Nucleus accumbens (tissue), 56 donors: ENCODE measurements around the gene KLF2.
"Not testable (repeated sequence)": the region's sequence is repeated elsewhere in the genome, so short reads cannot be mapped to it uniquely, and the experiment has no call there.

Experiments
- DNase-seq, 56 donors: peaks; one replicate each; lab custom pipeline; 2025; lab: John Stamatoyannopoulos, UW

Gene KLF2

DNA sequence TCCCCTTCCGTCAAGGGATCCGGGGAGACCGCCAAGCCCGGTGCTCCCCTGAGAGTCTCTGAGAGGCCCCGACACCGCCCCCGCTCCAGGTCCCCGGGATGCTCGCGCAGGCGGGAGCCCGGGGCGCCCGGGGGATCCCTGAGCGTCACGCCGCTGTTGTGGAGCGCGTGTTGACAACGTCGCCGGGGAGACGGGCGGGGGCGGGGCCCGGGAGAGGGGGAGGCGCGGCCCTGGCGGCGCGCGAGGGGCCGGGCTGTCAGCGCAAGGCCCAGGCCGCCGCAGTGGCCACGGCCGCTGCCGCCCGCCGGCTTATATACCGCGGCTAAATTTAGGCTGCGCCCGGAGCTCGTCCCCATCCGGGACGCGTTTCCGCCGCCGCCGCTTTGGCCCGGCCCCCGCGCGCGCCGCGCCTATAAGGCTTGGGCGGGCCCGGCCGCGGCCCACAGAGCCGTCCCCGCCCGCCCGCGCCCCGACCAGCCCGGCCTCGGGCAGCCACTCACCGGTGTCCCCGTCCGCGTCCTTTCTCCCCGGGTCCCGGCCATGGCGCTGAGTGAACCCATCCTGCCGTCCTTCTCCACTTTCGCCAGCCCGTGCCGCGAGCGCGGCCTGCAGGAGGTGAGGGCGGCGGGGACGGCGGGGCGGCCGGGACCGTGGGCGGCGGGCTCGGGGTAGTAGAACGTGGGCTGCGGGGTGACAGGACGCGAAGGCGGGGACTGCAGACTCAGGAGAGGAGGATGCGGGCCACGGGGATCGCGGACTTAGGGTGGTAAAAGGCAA, at the start of gene KLF2:
KLF2 (plus strand) TSS at position 443 of the 777 bp plus-strand sequence; CDS start at position 541, 98 bp downstream.
- peak in 46 of 56 donors; percentile 1 to 79 (median 48) for DNase-seq

DNA sequence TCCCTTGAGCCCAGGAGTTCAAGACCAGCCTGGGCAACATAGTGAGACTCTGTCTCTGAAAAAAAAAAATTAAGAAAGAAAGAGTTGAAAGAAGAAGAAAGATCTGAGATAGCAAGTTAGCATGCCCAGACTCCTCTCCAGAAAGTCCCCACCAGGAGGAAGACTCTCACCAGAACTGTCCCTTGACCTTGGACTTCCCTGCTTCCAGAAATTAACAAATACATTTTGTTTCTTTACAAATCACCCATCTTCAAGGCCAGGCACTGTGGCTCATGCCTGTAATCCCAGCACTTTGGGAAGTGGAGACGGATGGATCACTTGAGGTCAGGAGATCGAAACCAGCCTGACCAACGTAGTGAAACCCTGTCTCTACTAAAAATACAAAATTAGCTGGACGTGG, 44.3 kb upstream of the KLF2 start:
- no peak for DNase-seq

DNA sequence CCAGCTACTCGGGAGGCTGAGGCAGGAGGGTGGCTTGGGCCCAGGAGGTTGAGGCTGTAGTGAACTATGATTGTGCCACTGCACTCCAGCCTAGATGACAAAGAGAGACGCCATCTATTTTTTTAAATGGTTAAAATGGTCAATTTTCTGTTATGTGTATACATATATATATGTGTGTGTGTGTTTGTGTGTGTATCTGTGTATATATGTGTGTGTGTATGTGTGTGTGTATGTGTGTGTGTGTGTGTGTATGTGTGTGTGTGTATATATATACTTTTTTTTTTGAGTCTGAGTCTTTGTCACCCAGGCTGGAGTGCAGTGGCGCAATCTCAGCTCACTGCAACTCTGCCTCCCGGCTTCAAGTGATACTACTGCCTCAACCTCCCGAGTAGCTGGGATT, 42.9 kb upstream of the KLF2 start:
- DNase-seq: no peak

DNA sequence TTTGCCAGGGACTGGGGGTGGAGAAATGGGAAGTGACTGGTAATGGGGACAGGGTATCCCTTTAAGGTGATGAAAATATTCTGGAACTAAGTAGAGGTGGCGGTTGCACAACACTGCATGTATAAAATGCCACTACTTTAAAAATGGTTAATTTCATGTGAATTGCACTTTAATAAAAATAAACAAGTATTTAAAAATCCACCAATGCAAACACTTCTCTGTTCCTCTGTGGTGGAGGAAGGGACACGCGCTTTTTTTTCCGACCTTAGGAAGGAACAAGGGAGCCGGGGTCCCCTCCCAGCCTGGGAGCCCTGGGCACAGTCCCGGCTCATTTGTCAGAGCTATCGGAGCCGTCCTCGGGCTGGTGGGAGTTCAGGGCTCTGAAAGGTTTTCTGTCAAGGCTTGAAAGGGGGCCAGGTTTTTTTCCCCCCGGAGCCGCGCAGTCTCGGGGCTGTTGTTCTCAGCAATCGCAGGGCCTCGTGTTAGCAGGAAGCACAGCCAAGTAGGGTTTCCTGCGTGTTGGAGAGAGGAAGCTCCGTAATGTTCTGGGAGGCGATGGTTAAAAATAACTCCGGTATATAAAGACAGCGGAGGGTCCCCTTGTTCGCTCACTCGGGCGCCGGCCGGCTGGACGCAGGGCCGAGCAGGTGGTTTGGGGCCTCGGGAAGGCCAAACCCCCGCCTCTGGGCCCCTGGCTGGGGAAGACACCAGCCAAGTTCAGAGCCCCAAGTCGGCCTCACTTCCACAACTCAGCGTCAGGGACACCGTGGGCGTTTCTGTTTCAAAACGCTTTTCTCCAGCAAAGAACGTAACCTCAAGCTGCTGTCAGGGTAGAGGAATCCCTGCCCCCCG, 41.2 kb upstream of the KLF2 start:
- peak in 55 of 56 donors; percentile 5 to 87 (median 69) for DNase-seq

DNA sequence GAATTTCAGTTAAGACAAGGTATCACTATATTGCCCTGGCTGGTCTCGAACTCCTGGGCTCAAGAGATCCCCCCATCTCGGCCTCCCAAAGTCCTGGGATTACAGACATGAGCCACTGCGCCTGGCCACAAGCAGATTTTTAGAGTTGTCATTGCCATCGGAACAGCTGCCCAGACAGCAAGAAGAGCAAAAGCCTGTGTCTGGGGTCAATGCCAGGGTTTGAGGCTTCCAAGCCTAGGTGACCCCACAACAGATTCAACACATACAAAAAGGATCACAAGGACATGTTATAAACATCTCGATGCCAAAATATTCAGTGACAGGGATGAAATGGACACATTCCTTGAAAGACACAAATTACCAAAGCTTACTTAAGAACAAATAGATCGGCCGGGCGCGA, 40.1 kb upstream of the KLF2 start:
- DNase-seq: no peak

DNA sequence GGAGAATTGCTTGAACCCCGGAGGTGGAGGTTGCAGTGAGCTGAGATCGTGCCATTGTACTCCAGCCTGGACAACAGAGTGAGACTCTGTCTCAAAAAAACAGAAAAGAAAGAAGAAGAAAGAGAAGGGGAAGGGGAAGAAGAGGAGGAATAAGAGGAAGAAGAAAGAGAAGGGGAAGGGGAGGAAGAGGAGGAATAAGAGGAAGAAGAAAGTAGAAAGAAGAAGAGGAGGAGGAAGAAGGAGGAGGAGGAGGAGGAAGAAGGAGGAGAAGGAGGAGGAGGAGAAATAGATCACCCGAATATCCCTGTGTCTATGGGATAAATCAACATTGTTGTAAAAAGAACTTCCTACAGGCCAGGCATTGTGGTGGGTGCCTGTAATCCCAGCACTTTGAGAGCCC, 39.5 kb upstream of the KLF2 start:
- not testable (repeated sequence) for DNase-seq

DNA sequence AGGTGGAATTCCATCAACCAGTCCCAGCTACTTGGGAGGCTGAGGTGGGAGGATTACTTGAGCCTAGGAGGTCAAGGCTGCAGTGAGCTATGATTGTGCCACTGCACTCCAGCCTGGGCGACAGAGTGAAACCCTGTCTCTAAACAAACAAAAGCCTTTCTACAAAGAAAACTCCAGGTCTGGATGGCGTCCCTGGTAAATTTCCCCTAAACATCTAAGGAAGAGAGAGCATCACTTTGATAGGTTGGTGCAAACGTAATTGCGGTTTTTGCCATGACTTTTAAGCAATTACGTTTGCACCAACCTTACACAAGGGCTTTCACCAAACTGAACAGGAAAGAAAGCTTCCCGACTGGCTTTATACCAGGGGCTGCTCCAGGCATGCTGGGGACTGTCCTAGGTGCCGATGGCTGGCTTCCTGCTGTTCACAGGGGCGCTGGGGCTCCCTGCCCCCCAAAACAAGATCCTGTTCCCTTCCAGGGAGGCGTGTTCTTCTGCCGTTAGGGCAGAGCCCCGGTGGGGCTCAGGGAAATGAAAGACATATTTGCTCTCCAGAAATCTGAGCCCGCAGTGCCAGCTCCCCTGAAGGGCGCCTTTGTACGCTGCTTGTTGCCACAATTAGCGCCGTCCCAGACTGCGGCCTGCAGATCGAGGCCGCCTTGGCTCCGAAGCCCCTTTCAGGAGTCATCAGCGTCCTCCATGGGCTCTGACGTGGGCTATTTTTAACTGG, 38.7 kb upstream of the KLF2 start:
- DNase-seq: peak in 47 of 56 donors; percentile 3 to 77 (median 27)

DNA sequence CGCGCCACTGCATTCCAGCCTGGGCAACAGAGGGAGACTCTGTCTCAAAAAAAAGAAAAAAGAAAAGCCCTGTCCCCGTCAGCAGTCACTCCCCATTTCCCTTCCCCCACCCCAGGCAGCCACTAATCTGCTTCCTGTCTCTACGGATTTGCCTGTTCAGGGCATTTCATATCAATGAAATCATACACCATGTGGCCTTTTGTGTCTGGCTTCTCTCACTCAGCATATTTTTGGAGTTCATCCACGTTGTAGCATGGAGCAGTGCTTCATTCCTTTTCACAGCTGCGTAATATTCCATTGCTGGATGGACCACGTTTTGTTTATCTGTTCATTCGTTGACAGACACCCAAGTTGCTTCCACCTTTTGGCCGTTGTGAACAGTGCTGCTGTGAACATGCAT, 36.1 kb upstream of the KLF2 start:
- DNase-seq: no peak

DNA sequence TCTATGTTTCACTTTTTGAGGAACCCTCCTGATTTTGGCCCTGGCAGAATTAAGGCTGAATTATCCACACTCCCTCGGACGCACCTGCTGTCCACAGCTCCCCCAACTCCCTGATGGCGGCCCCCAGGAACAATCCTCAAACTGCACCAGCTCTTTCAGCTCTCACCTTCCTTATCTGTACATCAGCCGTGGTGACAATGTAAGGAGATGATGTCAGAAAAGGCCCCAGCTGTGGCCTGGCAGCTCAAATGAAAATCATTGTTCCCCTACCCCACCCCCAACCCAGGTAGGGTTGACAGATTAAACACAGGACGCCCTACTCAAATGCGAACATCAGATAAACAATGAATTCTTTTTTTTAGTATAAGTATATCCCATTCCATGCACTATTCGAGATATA, 35.0 kb upstream of the KLF2 start:
- no peak for DNase-seq

DNA sequence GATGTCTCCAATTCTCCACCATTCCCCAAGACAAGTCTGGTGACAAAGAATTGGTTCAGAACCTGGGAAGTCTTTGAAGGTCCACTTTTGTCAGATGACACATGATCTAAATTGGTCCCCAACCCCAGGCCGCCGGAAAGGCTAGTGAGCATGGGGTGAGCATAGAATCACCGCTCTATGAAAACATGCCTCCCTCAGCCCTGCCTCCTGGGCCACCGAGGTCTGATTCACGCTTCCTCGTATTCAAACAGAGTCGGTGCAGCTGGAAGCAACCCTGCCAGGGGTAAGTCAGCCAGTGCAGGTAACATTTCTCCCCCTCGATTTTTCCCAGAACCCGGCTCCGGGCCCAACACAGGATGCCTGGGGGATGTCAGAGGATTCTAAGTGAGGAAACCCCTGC, 33.9 kb upstream of the KLF2 start:
- DNase-seq: no peak

DNA sequence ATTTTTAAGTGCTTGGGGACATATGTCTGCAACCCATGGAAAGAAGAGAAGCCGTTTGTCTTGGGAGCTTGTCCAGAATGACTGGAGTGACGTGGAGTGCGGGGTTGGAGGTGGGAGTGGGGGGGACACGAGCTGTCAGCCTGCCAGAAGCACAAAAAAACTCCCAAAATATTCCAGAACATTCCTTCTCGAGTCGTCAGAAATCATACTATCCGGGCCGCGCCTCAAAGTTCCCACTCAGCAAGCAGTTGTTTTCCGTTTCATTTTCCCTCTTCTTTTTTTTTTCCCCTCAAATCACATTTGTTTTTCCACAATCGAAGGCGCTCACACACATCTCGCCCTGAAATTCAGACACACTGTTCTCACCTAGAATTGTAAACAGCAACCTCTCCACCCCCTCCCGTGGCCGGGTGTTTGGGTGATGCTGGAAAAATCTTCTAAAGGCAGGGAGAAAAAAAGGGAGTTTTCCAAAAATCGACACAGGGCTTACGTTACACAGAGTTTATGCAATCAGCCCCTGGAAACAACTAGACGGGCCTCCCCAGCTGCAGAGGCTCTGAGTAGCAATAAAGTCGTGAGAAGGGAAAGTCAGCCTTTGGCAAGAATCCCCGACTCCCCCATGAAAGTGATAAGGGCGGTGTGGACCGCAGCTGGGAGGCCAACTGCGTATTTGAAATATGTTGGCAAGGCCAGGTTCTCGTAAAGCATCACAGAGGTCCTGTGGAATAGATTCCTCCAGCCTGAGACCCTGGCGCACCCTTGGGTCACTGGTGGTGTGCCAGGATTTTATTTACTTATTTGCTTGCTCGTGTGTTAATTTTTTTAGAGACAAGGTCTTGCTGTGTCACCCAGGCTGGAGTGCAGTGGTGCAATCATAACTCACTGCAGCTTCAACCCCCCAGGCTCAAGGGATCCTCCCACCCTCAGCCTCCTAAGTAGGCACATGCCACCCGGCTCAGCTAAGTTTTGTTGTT, 31.2 kb upstream of the KLF2 start:
- DNase-seq: peak in 3 of 56 donors; percentile 7 to 27 (median 20)

DNA sequence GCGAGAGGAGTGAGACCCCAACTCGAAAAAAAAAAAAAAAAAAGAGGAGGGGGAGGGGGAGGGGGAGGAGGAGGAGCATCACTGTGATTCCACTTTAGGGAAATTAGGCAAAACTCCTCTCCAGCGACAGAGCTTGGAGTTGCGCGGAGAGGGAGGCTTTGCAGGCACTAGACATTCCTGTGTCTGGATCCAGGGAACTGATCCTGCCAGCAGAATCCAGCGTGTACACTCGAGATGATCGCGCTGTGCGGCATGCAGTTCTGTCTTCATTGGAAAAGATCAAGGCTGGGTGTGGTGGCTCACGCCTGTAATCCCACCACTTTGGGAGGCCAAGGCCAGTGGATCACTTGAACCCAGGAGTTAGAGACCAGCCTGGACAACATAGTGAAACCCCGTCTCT, 29.6 kb upstream of the KLF2 start:
- no peak for DNase-seq

DNA sequence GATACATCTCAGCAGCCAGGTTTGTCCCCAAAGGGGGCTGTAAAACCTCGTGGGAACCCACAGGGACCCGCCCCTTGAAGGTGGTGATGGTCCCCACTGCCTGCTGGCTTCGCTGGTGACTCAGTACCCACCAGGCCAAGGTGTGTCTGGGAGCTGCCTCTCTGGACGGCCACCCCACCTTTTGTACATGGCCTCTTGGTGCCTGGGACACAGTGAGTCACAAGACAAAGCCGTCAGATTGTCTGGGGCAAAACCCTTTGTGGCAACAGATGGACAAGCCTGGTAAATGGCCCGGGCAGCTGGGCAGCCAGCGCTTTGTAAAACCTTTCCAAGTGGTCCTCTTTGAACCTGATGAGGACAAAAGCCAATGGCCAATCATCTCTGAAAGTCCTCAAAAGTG, 27.9 kb upstream of the KLF2 start:
- DNase-seq: no peak

DNA sequence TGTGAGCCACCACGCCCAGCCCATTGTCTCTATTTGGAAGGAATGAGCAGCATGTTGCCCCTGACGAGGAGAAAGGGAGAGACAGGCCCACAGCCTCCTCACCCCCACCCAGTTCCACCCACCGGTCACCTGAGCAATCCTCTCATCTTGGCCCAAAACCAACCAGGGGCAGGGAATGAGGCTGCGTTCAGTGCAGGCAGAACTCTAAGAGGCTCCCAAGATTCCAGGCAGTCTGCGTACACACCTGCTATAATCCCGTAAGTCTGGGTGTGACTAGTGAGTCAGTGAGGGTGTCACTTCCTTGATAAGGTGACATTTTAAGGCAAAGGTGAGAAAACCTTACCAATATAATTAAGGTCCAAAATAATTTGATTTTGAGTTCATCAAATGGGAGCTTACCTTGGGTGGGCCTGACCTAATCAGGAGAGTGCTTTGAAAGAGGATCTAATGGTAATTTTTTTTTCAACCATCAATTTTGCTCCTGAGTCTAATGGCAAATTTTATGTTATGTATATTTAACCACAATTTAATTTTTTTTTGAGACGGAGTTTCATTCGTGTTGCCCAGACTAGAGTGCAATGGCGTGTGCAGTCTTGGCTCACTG, 26.9 kb upstream of the KLF2 start:
- no peak for DNase-seq

DNA sequence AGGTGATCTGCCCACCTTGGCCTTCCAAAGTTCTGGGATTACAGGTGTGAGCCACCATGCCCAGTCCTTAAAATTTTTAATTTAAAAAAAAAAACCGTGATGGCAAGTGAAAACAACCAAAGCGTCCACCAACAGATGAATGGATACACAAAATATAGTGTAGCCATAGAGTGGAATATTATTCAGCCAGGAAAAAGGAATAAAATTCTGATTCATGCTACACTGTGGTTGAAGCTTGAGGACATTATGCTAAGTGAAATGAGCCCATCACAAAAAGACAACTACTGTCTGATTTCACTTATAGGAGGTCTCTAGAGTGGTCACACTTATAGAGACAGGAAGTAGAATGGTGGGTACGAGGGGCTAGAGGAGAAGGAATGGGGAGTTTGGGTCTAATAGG, 26.3 kb upstream of the KLF2 start:
- DNase-seq: no peak

DNA sequence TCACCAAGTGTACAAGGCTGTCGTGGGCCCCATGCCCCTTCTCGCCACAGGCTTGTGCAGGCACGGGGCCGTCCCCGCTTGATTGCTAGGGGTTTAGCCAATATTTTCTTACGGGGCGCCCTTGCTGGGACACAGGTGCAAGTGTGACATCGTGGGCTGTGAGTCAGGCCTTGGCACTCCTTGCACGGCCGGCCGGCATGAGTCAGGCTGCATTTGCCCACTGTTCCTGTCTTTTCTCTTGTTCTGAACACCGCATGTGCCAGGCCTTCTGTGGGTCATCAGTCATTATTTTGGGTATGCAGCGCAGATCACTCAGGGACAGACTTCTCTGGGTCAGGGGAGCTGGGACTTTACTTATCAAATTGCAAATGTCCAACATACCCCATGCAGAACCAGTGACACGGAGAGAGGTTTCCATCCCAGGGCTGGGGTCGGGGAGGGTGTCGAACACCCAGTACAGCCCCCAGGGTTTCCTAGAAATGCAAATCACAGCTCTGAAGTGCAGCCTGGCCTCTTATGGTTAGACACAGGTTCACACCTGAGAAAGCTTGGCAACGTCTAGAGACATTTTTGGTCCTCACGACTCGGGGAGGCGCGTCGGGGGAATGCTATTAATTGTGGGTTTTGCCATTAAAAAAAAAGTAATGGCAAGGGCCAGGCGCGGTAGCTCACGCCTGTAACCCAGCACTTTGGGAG, 22.5 kb upstream of the KLF2 start:
- no peak for DNase-seq

DNA sequence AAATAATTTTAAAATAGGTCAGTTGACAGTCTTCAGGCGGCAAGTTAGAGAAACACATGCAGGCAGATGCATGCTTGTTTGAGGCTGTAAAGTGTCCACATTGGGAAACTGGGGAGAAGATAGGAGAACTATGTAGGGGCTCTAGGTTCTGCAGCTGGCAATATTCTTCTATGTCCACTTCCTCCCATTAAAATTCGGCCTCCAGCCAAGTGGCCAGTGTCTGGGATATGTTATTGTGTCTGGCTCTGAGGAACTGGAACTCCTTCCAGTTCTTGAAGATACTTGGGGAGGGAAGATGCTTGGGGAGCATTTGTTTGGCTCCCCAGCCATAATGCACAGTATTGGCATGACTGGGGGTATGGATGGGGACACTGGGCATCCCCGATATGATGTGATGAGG, 20.9 kb upstream of the KLF2 start:
- DNase-seq: peak in 1 of 56 donors; percentile 15

DNA sequence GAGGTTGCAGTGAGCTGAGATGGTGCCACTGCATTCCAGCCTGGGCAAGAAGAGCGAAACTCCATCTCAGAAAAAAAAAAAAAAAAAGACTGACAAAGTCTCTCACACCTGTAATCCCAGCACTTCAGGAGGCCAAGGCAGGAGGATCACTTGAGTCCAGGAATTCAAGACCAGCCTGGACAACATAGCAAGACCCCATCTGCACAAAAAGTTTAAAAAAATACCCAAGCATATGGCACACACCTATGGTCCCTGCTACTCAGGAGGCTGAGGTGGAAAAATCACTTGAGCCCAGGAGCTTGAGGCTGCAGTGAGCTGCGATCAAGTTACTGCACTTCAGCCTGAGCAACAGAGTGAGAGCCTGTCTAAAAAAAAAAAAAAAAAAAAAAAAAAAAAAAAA, 20.1 kb upstream of the KLF2 start:
- not testable (repeated sequence) for DNase-seq

DNA sequence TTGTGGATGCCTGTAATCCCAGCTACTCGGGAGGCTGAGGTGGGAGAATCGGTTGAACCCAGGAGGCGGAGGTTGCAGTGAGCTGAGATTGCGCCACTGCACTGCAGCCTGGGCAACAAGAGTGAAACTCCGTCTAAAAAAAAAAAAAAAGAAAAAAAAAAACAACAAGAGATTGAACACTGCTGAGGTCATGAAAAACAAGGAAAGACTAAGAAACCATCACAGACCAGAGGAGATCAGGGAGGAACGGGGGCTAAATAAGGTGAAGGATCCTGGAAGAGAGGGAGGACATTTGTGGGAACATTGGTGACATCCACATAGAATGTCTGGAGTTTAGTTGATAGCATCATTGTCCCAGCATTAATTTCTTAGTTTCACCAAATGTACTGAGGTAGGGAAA, 19.6 kb upstream of the KLF2 start:
- not testable (repeated sequence) for DNase-seq
